ENCODE data around the gene OR7G1. TPM values are rescaled to one million over a fixed set of nuclear protein-coding genes. Genes with fewer than 3 reads are reported as not detected.

OR7G1 gene
- total and polyA plus RNA-seq, 9 donors: not detected

GRCh38 chr19:9070066-9070465 is 45.5 kb downstream of the OR7G1 start:
- H3K4me3 ChIP-seq: no peak overlapping the region
- 36 to 57% (median 39%) methylated on average over 5 of the region's 5 CpGs for WGBS, 3 donors
- intact Hi-C loops (cut with DNase I): loop anchor here in 1 of 4 donors (10.0 kb wide), 1 partner anchor 415 kb away; no protein-coding TSS in a partner anchor

DNA sequence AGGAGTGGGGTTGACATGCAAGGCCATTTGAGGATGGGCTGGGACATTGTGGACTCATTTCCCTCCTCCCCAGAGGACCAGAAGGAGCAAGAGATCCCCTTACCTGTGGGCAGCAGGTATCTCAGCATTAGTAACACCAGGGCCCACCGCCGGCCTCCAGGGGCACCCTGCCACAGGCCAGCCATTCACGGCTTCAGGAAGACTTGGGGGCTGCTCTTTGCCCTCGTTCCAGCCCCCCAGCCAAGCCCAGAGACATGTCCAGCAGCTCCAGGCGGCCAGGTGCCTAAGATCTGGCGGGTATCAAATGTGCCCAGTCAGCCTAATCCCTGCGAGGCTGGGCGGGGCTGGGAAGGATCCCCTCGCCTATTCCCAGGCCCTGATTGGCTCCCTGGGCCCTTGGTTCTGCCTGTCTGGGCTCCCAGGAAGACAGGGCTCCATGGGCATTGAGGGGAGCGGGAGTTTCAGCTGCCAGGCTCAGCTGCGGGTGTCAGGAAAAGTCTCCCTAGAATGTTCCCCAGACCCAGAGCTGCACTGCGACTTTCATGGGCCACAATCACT is 50.0 kb downstream of the OR7G1 start:
- 69 to 85% (median 72%) methylated on average over 10 to 12 of the region's 12 CpGs for WGBS, 3 donors
- DNase-seq: no peak
- Histone ChIP-seq H3K4me3 (no peak overlapping the region), H3K4me1 (ENCODE audit: insufficient read depth) (no peaks in the 10 kb centered on the region), H3K27me3 (no peaks in the 10 kb centered on the region), H3K9me3 (no peaks in the 10 kb centered on the region), H3K27ac (no peak overlapping the region), H3K36me3 (no peaks in the 10 kb centered on the region)
- intact Hi-C loops (cut with DNase I): no loop called here
- no peak for TF ChIP-seq EP300 (IDR thresholded peaks at IDR 0.05)
- TF ChIP-seq, protein P1, sequence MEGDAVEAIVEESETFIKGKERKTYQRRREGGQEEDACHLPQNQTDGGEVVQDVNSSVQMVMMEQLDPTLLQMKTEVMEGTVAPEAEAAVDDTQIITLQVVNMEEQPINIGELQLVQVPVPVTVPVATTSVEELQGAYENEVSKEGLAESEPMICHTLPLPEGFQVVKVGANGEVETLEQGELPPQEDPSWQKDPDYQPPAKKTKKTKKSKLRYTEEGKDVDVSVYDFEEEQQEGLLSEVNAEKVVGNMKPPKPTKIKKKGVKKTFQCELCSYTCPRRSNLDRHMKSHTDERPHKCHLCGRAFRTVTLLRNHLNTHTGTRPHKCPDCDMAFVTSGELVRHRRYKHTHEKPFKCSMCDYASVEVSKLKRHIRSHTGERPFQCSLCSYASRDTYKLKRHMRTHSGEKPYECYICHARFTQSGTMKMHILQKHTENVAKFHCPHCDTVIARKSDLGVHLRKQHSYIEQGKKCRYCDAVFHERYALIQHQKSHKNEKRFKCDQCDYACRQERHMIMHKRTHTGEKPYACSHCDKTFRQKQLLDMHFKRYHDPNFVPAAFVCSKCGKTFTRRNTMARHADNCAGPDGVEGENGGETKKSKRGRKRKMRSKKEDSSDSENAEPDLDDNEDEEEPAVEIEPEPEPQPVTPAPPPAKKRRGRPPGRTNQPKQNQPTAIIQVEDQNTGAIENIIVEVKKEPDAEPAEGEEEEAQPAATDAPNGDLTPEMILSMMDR (IDR thresholded peaks at IDR 0.05): no peak

More at GRCh38 chr19:9070066-9070465, 45.5 kb downstream of the OR7G1 start:
- H3K27ac ChIP-seq: no peak overlapping the region
- no peak for DNase-seq
- no peaks in the 10 kb centered on the region for H3K27me3 ChIP-seq
- H3K9me3 ChIP-seq: no peaks in the 10 kb centered on the region
- peaks cover 1% of the 10 kb centered on the region for H3K4me1 ChIP-seq (ENCODE audit: insufficient read depth)
- no peaks in the 10 kb centered on the region for H3K36me3 ChIP-seq
- TF ChIP-seq EP300 (IDR thresholded peaks at IDR 0.05) (no peak), POLR2A (IDR thresholded peaks at IDR 0.05) (no peak)
- TF ChIP-seq, protein P1 (IDR thresholded peaks at IDR 0.05): no peak

Small RNA genes lying within 50 kb of the gene (small RNA-seq; reads per million reads assigned to genes)
- gene OR1M4P: not detected

Other genes with a start within 250 kb of the OR7G1 start
- 10 to 100 TPM in 1 of 7 donors, 1 to 10 TPM in 4, under 1 TPM in 2; 0.13 to 52.8 (median 4.0) TPM for gene MUC16, start 105.4 kb downstream of the OR7G1 start, total RNA-seq
- under 1 TPM; 0.30 to 0.40 TPM for gene MUC16, start 105.4 kb downstream of the OR7G1 start, polyA plus RNA-seq
- under 1 TPM in 1 of 7 donors, not detected in 6; 0.34 TPM for gene OR1M1, start 28.7 kb downstream of the OR7G1 start, total RNA-seq
- gene OR1M1, start 28.7 kb downstream of the OR7G1 start, polyA plus RNA-seq: not detected
- not detected for gene OR7G2, start 8.3 kb downstream of the OR7G1 start, total RNA-seq
- gene OR7G2, start 8.3 kb downstream of the OR7G1 start, polyA plus RNA-seq: not detected
- gene OR7G3, start 11.2 kb upstream of the OR7G1 start, total RNA-seq: not detected
- gene OR7G3, start 11.2 kb upstream of the OR7G1 start, polyA plus RNA-seq: not detected
- gene ZNF317, start 24.6 kb upstream of the OR7G1 start, total RNA-seq: 10 to 100 TPM; 10.8 to 33.3 (median 27.1) TPM
- gene ZNF317, start 24.6 kb upstream of the OR7G1 start, polyA plus RNA-seq: 10 to 100 TPM; 13.9 to 37.1 TPM
- not detected for gene OR7D2, start 63.2 kb upstream of the OR7G1 start, total RNA-seq
- gene OR7D2, start 63.2 kb upstream of the OR7G1 start, polyA plus RNA-seq: not detected
- gene OR7D4, start 103.8 kb upstream of the OR7G1 start, total RNA-seq: not detected
- not detected for gene OR7D4, start 103.8 kb upstream of the OR7G1 start, polyA plus RNA-seq
- gene OR7E24, start 135.2 kb upstream of the OR7G1 start, total RNA-seq: not detected
- gene OR7E24, start 135.2 kb upstream of the OR7G1 start, polyA plus RNA-seq: not detected
- gene ZNF699, start 194.1 kb upstream of the OR7G1 start, total RNA-seq: 10 to 100 TPM in 6 of 7 donors, 1 to 10 TPM in 1; 9.2 to 31.2 (median 14.2) TPM
- 1 to 10 TPM; 3.6 to 6.1 TPM for gene ZNF699, start 194.1 kb upstream of the OR7G1 start, polyA plus RNA-seq
- 10 to 100 TPM; 22.7 to 45.3 (median 28.1) TPM for gene ZNF559, start 208.4 kb upstream of the OR7G1 start, total RNA-seq
- 10 to 100 TPM; 24.5 to 25.0 TPM for gene ZNF559, start 208.4 kb upstream of the OR7G1 start, polyA plus RNA-seq
- 1 to 10 TPM; 3.0 to 7.1 (median 5.7) TPM for gene ZNF177, start 247.2 kb upstream of the OR7G1 start, total RNA-seq
- 1 to 10 TPM; 4.8 to 7.8 TPM for gene ZNF177, start 247.2 kb upstream of the OR7G1 start, polyA plus RNA-seq